Stimulated activated CD4-positive, alpha-beta T cell treated with anti-CD3 and anti-CD28 coated beads, Interleukin-2, amount 100 ng/mL, for 48 hours (primary cell): Measurements from ENCODE around the gene TEKT4.
"Not testable (repeated sequence)": the region's sequence is repeated elsewhere in the genome, so short reads cannot be mapped to it uniquely, and the experiment has no call there.

Experiments used
- DNase-seq, 2 donors: peaks; one replicate each; pipeline ENCODE4 v3.0.0-alpha.2; 2020

Gene TEKT4

GRCh38 chr2:94871226-94872087, at the start of gene TEKT4:
Gene TEKT4 (plus strand): TSS chr2:94871430. CDS start chr2:94871580, 150 bp downstream.
- DNase-seq, result no peak

GRCh38 chr2:94839224-94839623, 32.0 kb upstream of the TEKT4 start:
- not testable (repeated sequence) for DNase-seq

GRCh38 chr2:94856856-94857255, 14.4 kb upstream of the TEKT4 start:
- not testable (repeated sequence) for DNase-seq

- DNase-seq, result not testable (repeated sequence)
These were observed 13.7 kb upstream of the TEKT4 start for GRCh38 chr2:94857367-94858162.

GRCh38 chr2:94858163-94858888, 12.9 kb upstream of the TEKT4 start:
- DNase-seq, result not testable (repeated sequence)

- DNase-seq, result no peak
These were observed 9.7 kb upstream of the TEKT4 start for GRCh38 chr2:94861308-94862152.

- DNase-seq, result not testable (repeated sequence)
These were observed 8.3 kb upstream of the TEKT4 start for GRCh38 chr2:94862903-94863302.

- no peak for DNase-seq
These were observed 2.1 kb upstream of the TEKT4 start for GRCh38 chr2:94869131-94869530.

GRCh38 chr2:94869552-94870439, 1.4 kb upstream of the TEKT4 start:
- no peak for DNase-seq

- peak; percentile 40 to 43 for DNase-seq
These were observed 597 bp upstream of the TEKT4 start for GRCh38 chr2:94870440-94871225.

- DNase-seq, result no peak
These were observed 923 bp downstream of the TEKT4 start for GRCh38 chr2:94872088-94872618.

GRCh38 chr2:94872676-94873361, 1.6 kb downstream of the TEKT4 start:
- no peak for DNase-seq

- no peak for DNase-seq
These were observed 2.4 kb downstream of the TEKT4 start for GRCh38 chr2:94873362-94874276.

GRCh38 chr2:94874277-94874997, 3.2 kb downstream of the TEKT4 start:
- DNase-seq, result peak; percentile 70

- no peak for DNase-seq
These were observed 4.0 kb downstream of the TEKT4 start for GRCh38 chr2:94875064-94875819.

- DNase-seq, result no peak
These were observed 4.7 kb downstream of the TEKT4 start for GRCh38 chr2:94875820-94876522.
